ENCODE results near the gene DNM3.

DNA sequence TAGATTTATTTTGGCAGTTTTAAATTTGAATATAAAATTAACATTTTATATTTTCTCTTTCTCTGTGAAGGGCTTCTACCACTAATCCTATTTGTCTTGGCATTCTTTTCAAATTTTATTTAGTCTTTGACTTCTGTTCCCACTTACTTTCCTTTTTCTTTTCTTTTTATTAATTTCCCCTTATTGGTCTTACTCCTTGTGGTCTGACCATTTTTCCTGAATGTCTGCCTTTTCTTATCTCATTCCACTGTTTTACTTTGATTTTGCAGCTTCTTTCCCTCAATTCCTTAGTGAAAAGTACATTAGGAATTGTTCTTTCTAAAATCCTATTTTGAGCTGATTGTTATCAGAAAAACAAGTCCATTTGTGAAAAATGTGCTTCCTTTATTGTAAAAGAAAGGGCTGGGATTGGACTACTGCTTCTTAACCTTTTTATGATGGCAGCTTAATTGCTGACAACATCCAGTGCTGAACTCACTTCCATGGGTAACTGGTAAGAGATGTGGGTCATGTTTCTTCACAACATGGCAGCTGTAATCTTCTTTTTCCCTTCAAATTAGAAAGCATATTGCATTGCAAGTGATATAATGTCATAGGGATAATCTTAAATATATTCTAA, 284.6 kb downstream of the DNM3 start:
- TF ChIP-seq, protein P1, sequence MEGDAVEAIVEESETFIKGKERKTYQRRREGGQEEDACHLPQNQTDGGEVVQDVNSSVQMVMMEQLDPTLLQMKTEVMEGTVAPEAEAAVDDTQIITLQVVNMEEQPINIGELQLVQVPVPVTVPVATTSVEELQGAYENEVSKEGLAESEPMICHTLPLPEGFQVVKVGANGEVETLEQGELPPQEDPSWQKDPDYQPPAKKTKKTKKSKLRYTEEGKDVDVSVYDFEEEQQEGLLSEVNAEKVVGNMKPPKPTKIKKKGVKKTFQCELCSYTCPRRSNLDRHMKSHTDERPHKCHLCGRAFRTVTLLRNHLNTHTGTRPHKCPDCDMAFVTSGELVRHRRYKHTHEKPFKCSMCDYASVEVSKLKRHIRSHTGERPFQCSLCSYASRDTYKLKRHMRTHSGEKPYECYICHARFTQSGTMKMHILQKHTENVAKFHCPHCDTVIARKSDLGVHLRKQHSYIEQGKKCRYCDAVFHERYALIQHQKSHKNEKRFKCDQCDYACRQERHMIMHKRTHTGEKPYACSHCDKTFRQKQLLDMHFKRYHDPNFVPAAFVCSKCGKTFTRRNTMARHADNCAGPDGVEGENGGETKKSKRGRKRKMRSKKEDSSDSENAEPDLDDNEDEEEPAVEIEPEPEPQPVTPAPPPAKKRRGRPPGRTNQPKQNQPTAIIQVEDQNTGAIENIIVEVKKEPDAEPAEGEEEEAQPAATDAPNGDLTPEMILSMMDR (IDR thresholded peaks at IDR 0.05; ENCODE audit: low read depth, low read length, poor library complexity, severe bottlenecking), result no peak
- TF ChIP-seq EZH2phosphoT487 (IDR thresholded peaks at IDR 0.05; ENCODE audit: borderline replicate concordance, low read length), result no peak

All from DOHH2 (cell line).